ENCODE results near the gene ADAM12.

DNA sequence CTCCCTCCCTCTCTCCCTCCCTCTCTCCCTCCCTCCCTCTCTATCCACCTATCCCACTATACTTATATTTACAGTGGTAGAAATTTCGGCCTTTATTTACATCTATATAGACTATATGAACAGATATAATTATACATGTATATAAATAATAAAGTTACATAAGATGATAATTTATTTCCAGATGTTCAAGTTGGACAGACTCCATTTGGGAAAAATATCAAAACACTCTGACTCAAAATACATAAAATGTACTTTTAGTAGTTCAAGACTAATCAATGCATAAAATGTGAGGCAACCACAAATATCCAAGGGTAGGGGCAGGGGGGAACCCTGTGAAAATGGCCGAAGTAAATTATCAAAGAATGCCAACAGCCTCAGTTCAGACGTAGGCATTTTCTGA, 288.9 kb downstream of the ADAM12 start:
- no peak for TF ChIP-seq EZH2 (IDR thresholded peaks at IDR 0.05; ENCODE audit: borderline replicate concordance, low read depth, low read length, severe bottlenecking)
- TF ChIP-seq, protein P1, sequence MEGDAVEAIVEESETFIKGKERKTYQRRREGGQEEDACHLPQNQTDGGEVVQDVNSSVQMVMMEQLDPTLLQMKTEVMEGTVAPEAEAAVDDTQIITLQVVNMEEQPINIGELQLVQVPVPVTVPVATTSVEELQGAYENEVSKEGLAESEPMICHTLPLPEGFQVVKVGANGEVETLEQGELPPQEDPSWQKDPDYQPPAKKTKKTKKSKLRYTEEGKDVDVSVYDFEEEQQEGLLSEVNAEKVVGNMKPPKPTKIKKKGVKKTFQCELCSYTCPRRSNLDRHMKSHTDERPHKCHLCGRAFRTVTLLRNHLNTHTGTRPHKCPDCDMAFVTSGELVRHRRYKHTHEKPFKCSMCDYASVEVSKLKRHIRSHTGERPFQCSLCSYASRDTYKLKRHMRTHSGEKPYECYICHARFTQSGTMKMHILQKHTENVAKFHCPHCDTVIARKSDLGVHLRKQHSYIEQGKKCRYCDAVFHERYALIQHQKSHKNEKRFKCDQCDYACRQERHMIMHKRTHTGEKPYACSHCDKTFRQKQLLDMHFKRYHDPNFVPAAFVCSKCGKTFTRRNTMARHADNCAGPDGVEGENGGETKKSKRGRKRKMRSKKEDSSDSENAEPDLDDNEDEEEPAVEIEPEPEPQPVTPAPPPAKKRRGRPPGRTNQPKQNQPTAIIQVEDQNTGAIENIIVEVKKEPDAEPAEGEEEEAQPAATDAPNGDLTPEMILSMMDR (IDR thresholded peaks at IDR 0.05; ENCODE audit: borderline replicate concordance, extremely low read depth, low read length, poor library complexity, severe bottlenecking): no peak
